Left colon (tissue), 2 donors: ENCODE measurements around the gene ZNF680. TPM values are rescaled to one million over a fixed set of nuclear protein-coding genes. Genes with fewer than 3 reads are reported as not detected.

ENCODE experiments used
- ATAC-seq: fragments of 200-7000 bp; cut with Tn5 transposase; one replicate; pipeline ENCODE4 v1.9.1; 2020; ENCODE audit warnings: mild to moderate bottlenecking, moderate library complexity
- DNase-seq, 2 donors: peaks; one replicate each; pipeline ENCODE4 v3.0.0-alpha.2; 2020
- intact Hi-C, 2 donors: fragments of 100-400 bp; cut with DNase I in 1 of 2; cut with micrococcal nuclease in 1 of 2; formaldehyde crosslinking; loops; one replicate each; pipeline versions ENCODE4 v1.11.2 to v1.14.0; 2022; cut with DNase I, micrococcal nuclease
- total RNA-seq, 2 donors: library from RNA; stranded (reverse); fragmentation: NEBNext Ultra II Directional; extraction: Animal tissue kit (Norgen Biotek cat#: 25700); gene quantifications; one replicate each; pipeline ENCODE4 v1.2.1, GENCODE V29; 2021
- donor health status: DM: no; HTN: no; CAD: no.
- donor health status: DM: yes; HTN: yes; CAD: no.

ZNF680 gene
- total RNA-seq, 2 donors from 2014 or later, result 6.4 to 6.8 TPM

GRCh38 chr7:64485623-64486022, 77.2 kb downstream of the ZNF680 start:
- intact Hi-C loops, result no loop called here
- DNase-seq (no peak), ATAC-seq (no peak)

Other genes with a start within 250 kb of the ZNF680 start
- 1 to 10 TPM; 7.4 to 9.6 TPM for gene ZNF736, start 249.1 kb downstream of the ZNF680 start, total RNA-seq
- gene ZNF107, start 103.1 kb upstream of the ZNF680 start, total RNA-seq, result 1 to 10 TPM; 3.9 to 4.1 TPM
- 1 to 10 TPM; 6.3 to 6.6 TPM for gene ZNF138, start 231.4 kb upstream of the ZNF680 start, total RNA-seq